ENCODE data around the gene CCR7. TPM values are rescaled to one million over a fixed set of nuclear protein-coding genes. Genes with fewer than 3 reads are reported as not detected.

CCR7 gene
- total and polyA plus RNA-seq, 2 of the 8 experiments (the other 6 are each of a cell fraction or from before 2014, with no cell fraction given): 0.12 to 0.17 TPM

GRCh38 chr17:40558300-40558889 is 6.9 kb downstream of the CCR7 start (continued):
- TF ChIP-seq, protein P1, sequence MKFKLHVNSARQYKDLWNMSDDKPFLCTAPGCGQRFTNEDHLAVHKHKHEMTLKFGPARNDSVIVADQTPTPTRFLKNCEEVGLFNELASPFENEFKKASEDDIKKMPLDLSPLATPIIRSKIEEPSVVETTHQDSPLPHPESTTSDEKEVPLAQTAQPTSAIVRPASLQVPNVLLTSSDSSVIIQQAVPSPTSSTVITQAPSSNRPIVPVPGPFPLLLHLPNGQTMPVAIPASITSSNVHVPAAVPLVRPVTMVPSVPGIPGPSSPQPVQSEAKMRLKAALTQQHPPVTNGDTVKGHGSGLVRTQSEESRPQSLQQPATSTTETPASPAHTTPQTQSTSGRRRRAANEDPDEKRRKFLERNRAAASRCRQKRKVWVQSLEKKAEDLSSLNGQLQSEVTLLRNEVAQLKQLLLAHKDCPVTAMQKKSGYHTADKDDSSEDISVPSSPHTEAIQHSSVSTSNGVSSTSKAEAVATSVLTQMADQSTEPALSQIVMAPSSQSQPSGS (IDR thresholded peaks at IDR 0.05; ENCODE audit: low read length): no peak
- no peak for TF ChIP-seq CHD2 (IDR thresholded peaks at IDR 0.05; ENCODE audit: low read length)
- no peak for TF ChIP-seq CHD7 (IDR thresholded peaks at IDR 0.05; ENCODE audit: insufficient replicate concordance, low read length)
